DND-41 (cell line): ENCODE measurements around the gene H6PD.
A peak's percentile ranks its signal among the peaks of the same experiment; 100 is the strongest.

Experiments used
- ATAC-seq: fragments of 200-7000 bp; cut with Tn5 transposase; 3 replicates; pipeline ENCODE4 v1.9.1; 2021; ENCODE audit warnings: low read depth; ENCODE audit not compliant: insufficient read depth
- DNase-seq: peaks from one replicate; pipeline ENCODE4 v3.0.0-alpha.2; 2020
- H2AFZ ChIP-seq: 2 replicates; pipeline ENCODE4 v1.6.0; 2012; ENCODE audit warnings: low read depth, low read length
- H3K27ac ChIP-seq: 2 replicates; pipeline ENCODE4 v1.5.1; 2012; ENCODE audit warnings: low read length, inconsistent platforms
- H3K27me3 ChIP-seq: fragments of 200-600 bp; sonication (generic); 2 replicates; pipeline ENCODE4 v1.6.0; 2012; ENCODE audit warnings: low read length, mild to moderate bottlenecking, inconsistent platforms; ENCODE audit not compliant: insufficient read depth, poor library complexity
- H3K36me3 ChIP-seq: 2 replicates; pipeline ENCODE4 v1.5.1; 2012; ENCODE audit warnings: low read length, inconsistent platforms; ENCODE audit not compliant: insufficient read depth
- H3K4me1 ChIP-seq: 2 replicates; pipeline ENCODE4 v1.5.1; 2012; ENCODE audit warnings: mild to moderate bottlenecking, low read length; ENCODE audit not compliant: insufficient read depth
- H3K4me2 ChIP-seq: 2 replicates; pipeline ENCODE4 v1.6.0; 2012; ENCODE audit warnings: mild to moderate bottlenecking, moderate library complexity, low read length, inconsistent platforms; ENCODE audit not compliant: insufficient read depth
- H3K4me3 ChIP-seq, 2 experiments: fragments of 200-600 bp in 1 of 2; shearing (Covaris generic) in 1 of 2; 2 replicates each; pipeline ENCODE4 v1.5.1; 2012 to 2016; ENCODE audit warnings: inconsistent platforms in 2 of 2, low read length in 2 of 2, mild to moderate bottlenecking in 2 of 2, low read depth in 1 of 2, moderate library complexity in 1 of 2
- H3K79me2 ChIP-seq: 2 replicates; pipeline ENCODE4 v1.6.0; 2012; ENCODE audit warnings: low read length, inconsistent platforms; ENCODE audit not compliant: insufficient read depth
- H3K9ac ChIP-seq: 2 replicates; pipeline ENCODE4 v1.6.0; 2012; ENCODE audit warnings: low read depth, mild to moderate bottlenecking, inconsistent platforms, low read length, moderate library complexity
- H3K9me3 ChIP-seq: 2 replicates; pipeline ENCODE4 v1.5.1; 2012; ENCODE audit warnings: low read length, moderate library complexity, mild to moderate bottlenecking, inconsistent platforms; ENCODE audit not compliant: insufficient read depth, severe bottlenecking
- H4K20me1 ChIP-seq: 2 replicates; pipeline ENCODE4 v1.6.0; 2012; ENCODE audit warnings: low read length; ENCODE audit not compliant: insufficient read depth
- CTCF ChIP-seq: IDR thresholded peaks from 2 replicates; pipeline ENCODE4 v1.5.1; 2012; ENCODE audit warnings: borderline replicate concordance, low read length, moderate library complexity, mild to moderate bottlenecking; ENCODE audit not compliant: poor library complexity, severe bottlenecking; ENCODE audit errors: extremely low read depth
- EZH2 ChIP-seq: IDR thresholded peaks from 3 replicates; pipeline ENCODE4 v1.6.1; 2012; ENCODE audit warnings: borderline replicate concordance, low read depth, mild to moderate bottlenecking, moderate library complexity, low read length, inconsistent platforms; ENCODE audit not compliant: severe bottlenecking

The H6PD gene

GRCh38 chr1:9260059-9260766, 25.6 kb downstream of the H6PD start:
- Histone ChIP-seq H3K9ac (no peak overlapping the region), H3K4me1 (peaks cover 4% of the 10 kb centered on the region), H3K36me3 (peaks cover 91% of the 10 kb centered on the region), H3K9me3 (peaks cover 9% of the 10 kb centered on the region), H3K79me2 (peaks cover 82% of the 10 kb centered on the region), H3K4me2 (no peak overlapping the region), H2AFZ (no peak overlapping the region), H3K4me3 (no peak overlapping the region), H4K20me1 (peaks cover 76% of the 10 kb centered on the region), H3K27me3 (no peaks in the 10 kb centered on the region), H3K27ac (peak overlapping the region; percentile 13)
- DNase-seq: no peak
- TF ChIP-seq EZH2: no peak
- TF ChIP-seq CTCF: no peak
- no peak for ATAC-seq

- no peak overlapping the region for H3K4me2 ChIP-seq
- H3K9me3 ChIP-seq: peaks cover 9% of the 10 kb centered on the region
- peaks cover 91% of the 10 kb centered on the region for H3K36me3 ChIP-seq
- TF ChIP-seq EZH2 (no peak), CTCF (no peak)
- H3K4me3 ChIP-seq: no peak overlapping the region
- ATAC-seq: no peak; the same call in 2 of the 3 replicates
- peaks cover 83% of the 10 kb centered on the region for H4K20me1 ChIP-seq
- H2AFZ ChIP-seq: no peak overlapping the region
- H3K79me2 ChIP-seq: peaks cover 70% of the 10 kb centered on the region
- no peaks in the 10 kb centered on the region for H3K27me3 ChIP-seq
- no peak for DNase-seq
- no peak overlapping the region for H3K9ac ChIP-seq
- peaks cover 4% of the 10 kb centered on the region for H3K4me1 ChIP-seq
- H3K27ac ChIP-seq: peak overlapping the region; percentile 44
Measured at GRCh38 chr1:9261496-9261895, 26.9 kb downstream of the H6PD start.

GRCh38 chr1:9262096-9262986, 27.8 kb downstream of the H6PD start:
- TF ChIP-seq EZH2: no peak
- no peak for TF ChIP-seq CTCF
- Histone ChIP-seq H3K9me3 (peaks cover 9% of the 10 kb centered on the region), H3K36me3 (peaks cover 94% of the 10 kb centered on the region), H3K79me2 (peaks cover 61% of the 10 kb centered on the region), H3K27me3 (no peaks in the 10 kb centered on the region), H3K4me3 (no peak overlapping the region), H4K20me1 (peaks cover 83% of the 10 kb centered on the region), H3K9ac (no peak overlapping the region), H3K4me2 (no peak overlapping the region), H2AFZ (no peak overlapping the region), H3K4me1 (peaks cover 4% of the 10 kb centered on the region), H3K27ac (no peak overlapping the region)
- no peak for DNase-seq
- ATAC-seq: no peak
